GM19438 (cell line): ENCODE data around the gene ARHGEF26.

ENCODE experiments used
- ATAC-seq: cut with Tn5 transposase; IDR thresholded peaks from one replicate; pipeline ENCODE4 v1.9.1; 2021; ENCODE audit warnings: low read depth; ENCODE audit not compliant: unreplicated experiment

ARHGEF26 gene

GRCh38 chr3:154194877-154195276, 73.7 kb downstream of the ARHGEF26 start:
- no peak for ATAC-seq

- ATAC-seq, result no peak
Observed at GRCh38 chr3:154195620-154196356, 74.6 kb downstream of the ARHGEF26 start.

GRCh38 chr3:154197751-154198150, 76.6 kb downstream of the ARHGEF26 start:
- no peak for ATAC-seq

- ATAC-seq, result no peak
Observed at GRCh38 chr3:154209499-154209898, 88.3 kb downstream of the ARHGEF26 start.

GRCh38 chr3:154210986-154211385, 89.8 kb downstream of the ARHGEF26 start:
- ATAC-seq, result no peak

GRCh38 chr3:154214306-154214705, 93.1 kb downstream of the ARHGEF26 start:
- no peak for ATAC-seq

- no peak for ATAC-seq
Observed at GRCh38 chr3:154217671-154218070, 96.5 kb downstream of the ARHGEF26 start.

GRCh38 chr3:154218728-154219127, 97.5 kb downstream of the ARHGEF26 start:
- no peak for ATAC-seq

- no peak for ATAC-seq
Observed at GRCh38 chr3:154220462-154220861, 99.3 kb downstream of the ARHGEF26 start.

- ATAC-seq, result no peak
Observed at GRCh38 chr3:154223519-154223918, 102.3 kb downstream of the ARHGEF26 start.

GRCh38 chr3:154224366-154224765, 103.2 kb downstream of the ARHGEF26 start:
- no peak for ATAC-seq

GRCh38 chr3:154224866-154225265, 103.7 kb downstream of the ARHGEF26 start:
- no peak for ATAC-seq

GRCh38 chr3:154225536-154225935, 104.3 kb downstream of the ARHGEF26 start:
- no peak for ATAC-seq

GRCh38 chr3:154227531-154227930, 106.3 kb downstream of the ARHGEF26 start:
- ATAC-seq, result no peak

- no peak for ATAC-seq
Observed at GRCh38 chr3:154228561-154229216, 107.5 kb downstream of the ARHGEF26 start.

- no peak for ATAC-seq
Observed at GRCh38 chr3:154229217-154229590, 108.0 kb downstream of the ARHGEF26 start.

GRCh38 chr3:154235330-154235729, 114.1 kb downstream of the ARHGEF26 start:
- no peak for ATAC-seq

- ATAC-seq, result no peak
Observed at GRCh38 chr3:154236331-154236730, 115.1 kb downstream of the ARHGEF26 start.

GRCh38 chr3:154240235-154240634, 119.0 kb downstream of the ARHGEF26 start:
- ATAC-seq, result no peak

GRCh38 chr3:154241496-154241895, 120.3 kb downstream of the ARHGEF26 start:
- no peak for ATAC-seq

- no peak for ATAC-seq
Observed at GRCh38 chr3:154242766-154243165, 121.6 kb downstream of the ARHGEF26 start.

GRCh38 chr3:154243353-154243752, 122.2 kb downstream of the ARHGEF26 start:
- ATAC-seq, result no peak
